ENCODE measurements around the gene CELF5. TPM values are rescaled to one million over a fixed set of nuclear protein-coding genes. Genes with fewer than 3 reads are reported as not detected.

CELF5 gene
- total RNA-seq, 3 donors from 2014 or later (not counting 1 experiment from before 2014, with no cell fraction given) = 0.41 to 0.83 TPM; not detected in 1

GRCh38 chr19:3281026-3281425 lies 56.6 kb downstream of the CELF5 start:
- TF ChIP-seq CTCF (IDR thresholded peaks at IDR 0.05) = no peak
- H3K4me3 Mint-ChIP-seq = no peak overlapping the region
- peaks cover 20% of the 10 kb centered on the region for H3K4me1 ChIP-seq (ENCODE audit: control insufficient read depth, insufficient read depth, low read length)
- intact Hi-C loops (cut with micrococcal nuclease) = no loop called here
- H3K27ac Mint-ChIP-seq = no peak overlapping the region
- no peaks in the 10 kb centered on the region for H3K9me3 Mint-ChIP-seq
- H3K4me3 ChIP-seq (ENCODE audit: low read length) = no peak overlapping the region
- H3K36me3 Mint-ChIP-seq = no peaks in the 10 kb centered on the region
- H3K36me3 ChIP-seq (ENCODE audit: control insufficient read depth, insufficient read depth, low read length) = no peaks in the 10 kb centered on the region
- H3K9me3 ChIP-seq (ENCODE audit: control insufficient read depth, insufficient read depth, low read length) = no peaks in the 10 kb centered on the region
- no peaks in the 10 kb centered on the region for H3K27me3 ChIP-seq (ENCODE audit: control insufficient read depth, insufficient read depth, low read length)
- H3K27me3 Mint-ChIP-seq (ENCODE audit: low read depth in 2 of 2) = peaks cover 0 to 3% of the 10 kb centered on the region in 2 donors
- H3K4me1 Mint-ChIP-seq = peaks cover 0 to 12% of the 10 kb centered on the region in 2 donors
- ATAC-seq (no peak), DNase-seq (no peak)
- no peak overlapping the region for H3K27ac ChIP-seq (ENCODE audit: low read length)
- 90% methylated on average over 21 of the region's 21 CpGs for WGBS (ENCODE audit: insufficient coverage)

GRCh38 chr19:3282155-3282554 lies 57.7 kb downstream of the CELF5 start:
- Mint-ChIP-seq H3K27me3 (ENCODE audit: low read depth in 2 of 2) (peaks cover 0 to 3% of the 10 kb centered on the region in 2 donors), H3K27ac (no peak overlapping the region), H3K4me1 (peaks cover 0 to 12% of the 10 kb centered on the region in 2 donors), H3K9me3 (no peaks in the 10 kb centered on the region), H3K36me3 (no peaks in the 10 kb centered on the region), H3K4me3 (no peak overlapping the region)
- Histone ChIP-seq H3K4me1 (ENCODE audit: control insufficient read depth, insufficient read depth, low read length) (peaks cover 16% of the 10 kb centered on the region), H3K27me3 (ENCODE audit: control insufficient read depth, insufficient read depth, low read length) (no peaks in the 10 kb centered on the region), H3K27ac (ENCODE audit: low read length) (no peak overlapping the region), H3K9me3 (ENCODE audit: control insufficient read depth, insufficient read depth, low read length) (no peaks in the 10 kb centered on the region), H3K36me3 (ENCODE audit: control insufficient read depth, insufficient read depth, low read length) (no peaks in the 10 kb centered on the region), H3K4me3 (ENCODE audit: low read length) (no peak overlapping the region)
- DNase-seq (no peak), ATAC-seq (no peak)
- 84% methylated on average over 14 of the region's 14 CpGs for WGBS (ENCODE audit: insufficient coverage)
- intact Hi-C loops (cut with micrococcal nuclease) = no loop called here
- TF ChIP-seq CTCF (IDR thresholded peaks at IDR 0.05) = no peak

- Histone ChIP-seq H3K27me3 (ENCODE audit: control insufficient read depth, insufficient read depth, low read length) (no peaks in the 10 kb centered on the region), H3K4me1 (ENCODE audit: control insufficient read depth, insufficient read depth, low read length) (peaks cover 16% of the 10 kb centered on the region), H3K27ac (ENCODE audit: low read length) (no peak overlapping the region), H3K9me3 (ENCODE audit: control insufficient read depth, insufficient read depth, low read length) (no peaks in the 10 kb centered on the region), H3K36me3 (ENCODE audit: control insufficient read depth, insufficient read depth, low read length) (no peaks in the 10 kb centered on the region), H3K4me3 (ENCODE audit: low read length) (no peak overlapping the region)
- peaks cover 0 to 12% of the 10 kb centered on the region in 2 donors for H3K4me1 Mint-ChIP-seq
- peaks cover 0 to 5% of the 10 kb centered on the region in 2 donors for H3K27me3 Mint-ChIP-seq (ENCODE audit: low read depth in 2 of 2)
- no peak for DNase-seq
- no peak overlapping the region for H3K4me3 Mint-ChIP-seq
- 74% methylated on average over 6 of the region's 6 CpGs for WGBS (ENCODE audit: insufficient coverage)
- TF ChIP-seq CTCF (IDR thresholded peaks at IDR 0.05) = no peak
- no peak overlapping the region for H3K27ac Mint-ChIP-seq
- H3K9me3 Mint-ChIP-seq = no peaks in the 10 kb centered on the region
- intact Hi-C loops (cut with micrococcal nuclease) = no loop called here
- ATAC-seq = no peak
- H3K36me3 Mint-ChIP-seq = no peaks in the 10 kb centered on the region
These were observed 58.1 kb downstream of the CELF5 start for GRCh38 chr19:3282564-3282963.

- no peaks in the 10 kb centered on the region for H3K36me3 Mint-ChIP-seq
- ATAC-seq = no peak
- Histone ChIP-seq H3K4me3 (ENCODE audit: low read length) (no peak overlapping the region), H3K27ac (ENCODE audit: low read length) (no peak overlapping the region), H3K9me3 (ENCODE audit: control insufficient read depth, insufficient read depth, low read length) (no peaks in the 10 kb centered on the region), H3K4me1 (ENCODE audit: control insufficient read depth, insufficient read depth, low read length) (peaks cover 16% of the 10 kb centered on the region), H3K27me3 (ENCODE audit: control insufficient read depth, insufficient read depth, low read length) (no peaks in the 10 kb centered on the region), H3K36me3 (ENCODE audit: control insufficient read depth, insufficient read depth, low read length) (no peaks in the 10 kb centered on the region)
- peaks cover 0 to 12% of the 10 kb centered on the region in 2 donors for H3K4me1 Mint-ChIP-seq
- H3K4me3 Mint-ChIP-seq = no peak overlapping the region
- intact Hi-C loops (cut with micrococcal nuclease) = no loop called here
- no peaks in the 10 kb centered on the region for H3K9me3 Mint-ChIP-seq
- TF ChIP-seq CTCF (IDR thresholded peaks at IDR 0.05) = no peak
- WGBS (ENCODE audit: insufficient coverage) = 86% methylated on average over 7 of the region's 7 CpGs
- peaks cover 0 to 8% of the 10 kb centered on the region in 2 donors for H3K27me3 Mint-ChIP-seq (ENCODE audit: low read depth in 2 of 2)
- H3K27ac Mint-ChIP-seq = no peak overlapping the region
- no peak for DNase-seq
These were observed 58.8 kb downstream of the CELF5 start for GRCh38 chr19:3283246-3283751.
